Endothelial cell of umbilical vein (primary cell): ENCODE measurements around the gene CLEC5A. TPM values are rescaled to one million over a fixed set of nuclear protein-coding genes. Genes with fewer than 3 reads are reported as not detected.

ENCODE experiments used
- BruUV-seq: library from RNA; stranded (reverse); fragments of 400-500 nt; replicated peaks from 2 replicates; lab custom pipeline; 2021; lab: Mats Ljungman, UMichigan
- CTCF ChIA-PET: fragments of 300-600, 350-600 bp; sonication (Branson Sonifier 250); formaldehyde crosslinking; loops from one replicate; lab custom pipeline; 2021; ENCODE audit warnings: antibody characterized with exemption, inconsistent platforms; lab: Charles Lee
- POLR2A ChIA-PET: fragments of 300-600, 350-600 bp; sonication (Branson Sonifier 250); formaldehyde crosslinking; loops from one replicate; lab custom pipeline; 2021; ENCODE audit warnings: antibody characterized with exemption, inconsistent platforms; lab: Charles Lee
- DNase-seq: peaks from one replicate; pipeline ENCODE4 v3.0.0-alpha.2; 2011; ENCODE audit warnings: low read depth, low spot score
- FAIRE-seq: peaks from 2 replicates; lab custom pipeline; 2011; peaks lifted over from hg19 to GRCh38; lab: Jason Lieb, UNC
- H2AFZ ChIP-seq: 2 replicates; pipeline ENCODE4 v1.6.0; 2012; ENCODE audit warnings: low read depth, low read length, control low read depth, inconsistent platforms
- H3K27ac ChIP-seq: 2 replicates; pipeline ENCODE4 v1.5.1; 2011; ENCODE audit warnings: low read depth, mild to moderate bottlenecking, control low read depth, low read length, moderate library complexity; ENCODE audit not compliant: insufficient read depth
- H3K27me3 ChIP-seq, 2 experiments: 2 replicates each; pipeline versions ENCODE4 v1.6.0 to v1.6.1; 2011; ENCODE audit warnings: low read length in 2 of 2, mixed read lengths in 1 of 2; ENCODE audit not compliant: control insufficient read depth in 2 of 2, insufficient read depth in 2 of 2
- H3K36me3 ChIP-seq, 2 experiments: 2 replicates in 1 of 2; 3 replicates in 1 of 2; pipeline ENCODE4 v1.5.1; 2011; ENCODE audit warnings: low read length in 2 of 2, mild to moderate bottlenecking in 1 of 2, moderate library complexity in 1 of 2; ENCODE audit not compliant: control insufficient read depth in 2 of 2, insufficient read depth in 2 of 2; ENCODE audit errors: extremely low read depth in 1 of 2
- H3K4me1 ChIP-seq: 3 replicates; pipeline ENCODE4 v1.5.1; 2011; ENCODE audit warnings: mild to moderate bottlenecking, low read length; ENCODE audit not compliant: control insufficient read depth, insufficient read depth; ENCODE audit errors: extremely low read depth
- H3K4me2 ChIP-seq: 2 replicates; pipeline ENCODE4 v1.6.1; 2011; ENCODE audit warnings: low read length, control low read depth, mixed read lengths; ENCODE audit not compliant: insufficient read depth
- H3K4me3 ChIP-seq, 3 experiments: fragments of 200-600 bp in 1 of 3; sonication (generic), shearing (Covaris generic) in 1 of 3; replicated peaks in 1 of 3; 2 replicates each; pipeline ENCODE4 v1.5.1; 2011 to 2016; ENCODE audit warnings: control low read depth in 3 of 3, low read length in 3 of 3, mild to moderate bottlenecking in 2 of 3, inconsistent platforms in 1 of 3, low read depth in 1 of 3, moderate library complexity in 1 of 3; ENCODE audit not compliant: insufficient read depth in 1 of 3
- H3K79me2 ChIP-seq: 2 replicates; pipeline ENCODE4 v1.6.0; 2012; ENCODE audit warnings: low read length, inconsistent platforms; ENCODE audit not compliant: control insufficient read depth, insufficient read depth
- H3K9ac ChIP-seq: replicated peaks from 2 replicates; pipeline ENCODE3; 2011; ENCODE audit warnings: low read length, control low read depth; ENCODE audit not compliant: insufficient read depth; ENCODE audit errors: extremely low read depth
- H3K9me1 ChIP-seq: replicated peaks from 3 replicates; pipeline ENCODE4 v1.6.0; 2011; ENCODE audit warnings: mild to moderate bottlenecking, low read length; ENCODE audit not compliant: control insufficient read depth, insufficient read depth; ENCODE audit errors: extremely low read depth
- H3K9me3 ChIP-seq: replicated peaks from 2 replicates; pipeline ENCODE4 v1.5.1; 2012; ENCODE audit warnings: low read length, inconsistent platforms; ENCODE audit not compliant: control insufficient read depth, insufficient read depth
- H4K20me1 ChIP-seq: replicated peaks from 2 replicates; pipeline ENCODE3; 2011; ENCODE audit warnings: mild to moderate bottlenecking, low read length; ENCODE audit not compliant: control insufficient read depth, insufficient read depth; ENCODE audit errors: extremely low read depth
- CTCF ChIP-seq, 2 donors: IDR thresholded peaks; 1 replicate in 1 of 2; 2 replicates in 1 of 2; pipeline ENCODE4 v1.5.1; 2011; ENCODE audit warnings: low read length in 2 of 2, mild to moderate bottlenecking in 2 of 2, moderate library complexity in 2 of 2, control low read depth in 1 of 2, inconsistent platforms in 1 of 2, low read depth in 1 of 2; ENCODE audit not compliant: insufficient read depth in 1 of 2; ENCODE audit errors: extremely low read depth in 1 of 2
- EZH2 ChIP-seq: IDR thresholded peaks from 2 replicates; pipeline ENCODE4 v1.6.1; 2012; ENCODE audit warnings: borderline replicate concordance, low read depth, mild to moderate bottlenecking, moderate library complexity, low read length, inconsistent platforms; ENCODE audit not compliant: severe bottlenecking
- FOS ChIP-seq: IDR thresholded peaks from 2 replicates; pipeline ENCODE4 v1.6.1; 2011; ENCODE audit warnings: mild to moderate bottlenecking, low read length, moderate library complexity, borderline replicate concordance; ENCODE audit not compliant: insufficient read depth
- GATA2 ChIP-seq: IDR thresholded peaks from 2 replicates; pipeline ENCODE4 v1.7.0; 2011; ENCODE audit warnings: low read depth, mild to moderate bottlenecking, moderate library complexity, mixed read lengths, low read length; ENCODE audit not compliant: insufficient read length, insufficient read depth
- JUN ChIP-seq: IDR thresholded peaks from 2 replicates; pipeline ENCODE4 v1.6.1; 2011; ENCODE audit warnings: borderline replicate concordance, low read depth; ENCODE audit not compliant: insufficient read length, insufficient read depth
- MAX ChIP-seq: IDR thresholded peaks from 2 replicates; pipeline ENCODE4 v1.6.1; 2011; ENCODE audit not compliant: insufficient read depth, insufficient read length
- MYC ChIP-seq: IDR thresholded peaks from one replicate; pipeline ENCODE4 v1.6.1; 2011; ENCODE audit warnings: mild to moderate bottlenecking, low read depth, low read length
- POLR2A ChIP-seq: IDR thresholded peaks from 2 replicates; pipeline ENCODE4 v1.6.1; 2012; ENCODE audit warnings: low read depth, mild to moderate bottlenecking, control low read depth, low read length
- POLR2AphosphoS5 ChIP-seq: IDR thresholded peaks from 2 replicates; pipeline ENCODE4 v1.6.1; 2012; ENCODE audit warnings: low read depth, mild to moderate bottlenecking, control low read depth, low read length, moderate library complexity; ENCODE audit not compliant: insufficient read depth
- dilution Hi-C: fragments of 300-500 bp; cut with MboI; formaldehyde crosslinking; loops from one replicate; pipeline ENCODE4 v1.15.0; 2019; ENCODE audit warnings: low sequenced_read_pairs; ENCODE audit not compliant: extremely low pct_ligation_motif_present
- intact Hi-C: fragments of 100-400 bp; cut with micrococcal nuclease; formaldehyde crosslinking; loops from one replicate; pipeline ENCODE4 v1.10.0; 2022
- polyA plus RNA-seq, 4 experiments: library from polyadenylated mRNA; depleted of rRNA in 3 of 4; stranded (reverse) in 3 of 4; unstranded in 1 of 4; fragments of >200 nt; gene quantifications; 2 replicates each; pipeline versions ENCODE4 v1.2.1 to v1.2.3, GENCODE V29; 2011 to 2012; ENCODE audit warnings: missing spikeins in 1 of 4
- total RNA-seq: library from RNA; stranded (reverse); gene quantifications from 2 replicates; pipeline ENCODE4 v1.2.3, GENCODE V29; 2021

Gene CLEC5A
- total and polyA plus RNA-seq, 2 donors (not counting 3 experiments of a cell fraction or from before 2014, with no cell fraction given): not detected

- FAIRE-seq: no peak
- Histone ChIP-seq H3K4me2 (no peak overlapping the region), H3K36me3 (no peaks in the 10 kb centered on the region), H3K9me3 (no peaks in the 10 kb centered on the region), H3K4me3 (no peak overlapping the region), H2AFZ (no peak overlapping the region), H4K20me1 (no peaks in the 10 kb centered on the region), H3K79me2 (no peaks in the 10 kb centered on the region), H3K27ac (no peak overlapping the region), H3K9ac (no peak overlapping the region), H3K9me1 (no peaks in the 10 kb centered on the region), H3K27me3 (no peaks in the 10 kb centered on the region), H3K4me1 (no peaks in the 10 kb centered on the region)
- CTCF ChIA-PET: no interaction called here
- no TSS peak for BruUV-seq
- intact Hi-C loops: loop anchor here (5.0 kb wide), 1 partner anchor 326 kb away; no protein-coding TSS in a partner anchor
- no peak for DNase-seq
- dilution Hi-C loops: no loop called here
- POLR2A ChIA-PET: no interaction called here
- TF ChIP-seq FOS (no peak), MYC (no peak), JUN (no peak), MAX (no peak), POLR2A (no peak), GATA2 (no peak), EZH2 (no peak), POLR2AphosphoS5 (no peak), CTCF (IDR thresholded peaks at IDR 0.05; ENCODE audit: extremely low read depth in 1 of 2, insufficient read depth in 1 of 2, low read depth in 1 of 2, low read length in 2 of 2) (no peak)
Observed at GRCh38 chr7:141978351-141978750, 31.6 kb upstream of the CLEC5A start.
